Tibial nerve (tissue), 4 donors: ENCODE measurements around the gene ZNF853.

Experiments used
- EP300 ChIP-seq, 2 donors: sonication (generic); formaldehyde crosslinking; IDR thresholded peaks; one replicate each; pipeline ENCODE4 v1.6.1; 2017; ENCODE audit warnings: antibody characterized with exemption in 2 of 2, mild to moderate bottlenecking in 1 of 2
- POLR2A ChIP-seq, 2 donors: fragments of 450-650 bp; IDR thresholded peaks; one replicate each; pipeline ENCODE4 v1.6.1; 2017; ENCODE audit warnings: antibody characterized with exemption in 2 of 2, mild to moderate bottlenecking in 2 of 2, moderate library complexity in 2 of 2
- TF ChIP-seq, protein P1 (sequence below), 5 experiments: fragments of 200-600 bp in 3 of 5; fragments of 450-650 bp in 2 of 5; sonication (generic) in 3 of 5; IDR thresholded peaks; one replicate each; pipeline ENCODE4 v1.5.1; 2016 to 2019; ENCODE audit warnings: antibody characterized with exemption in 5 of 5, mild to moderate bottlenecking in 3 of 5, moderate library complexity in 2 of 5

DNA sequence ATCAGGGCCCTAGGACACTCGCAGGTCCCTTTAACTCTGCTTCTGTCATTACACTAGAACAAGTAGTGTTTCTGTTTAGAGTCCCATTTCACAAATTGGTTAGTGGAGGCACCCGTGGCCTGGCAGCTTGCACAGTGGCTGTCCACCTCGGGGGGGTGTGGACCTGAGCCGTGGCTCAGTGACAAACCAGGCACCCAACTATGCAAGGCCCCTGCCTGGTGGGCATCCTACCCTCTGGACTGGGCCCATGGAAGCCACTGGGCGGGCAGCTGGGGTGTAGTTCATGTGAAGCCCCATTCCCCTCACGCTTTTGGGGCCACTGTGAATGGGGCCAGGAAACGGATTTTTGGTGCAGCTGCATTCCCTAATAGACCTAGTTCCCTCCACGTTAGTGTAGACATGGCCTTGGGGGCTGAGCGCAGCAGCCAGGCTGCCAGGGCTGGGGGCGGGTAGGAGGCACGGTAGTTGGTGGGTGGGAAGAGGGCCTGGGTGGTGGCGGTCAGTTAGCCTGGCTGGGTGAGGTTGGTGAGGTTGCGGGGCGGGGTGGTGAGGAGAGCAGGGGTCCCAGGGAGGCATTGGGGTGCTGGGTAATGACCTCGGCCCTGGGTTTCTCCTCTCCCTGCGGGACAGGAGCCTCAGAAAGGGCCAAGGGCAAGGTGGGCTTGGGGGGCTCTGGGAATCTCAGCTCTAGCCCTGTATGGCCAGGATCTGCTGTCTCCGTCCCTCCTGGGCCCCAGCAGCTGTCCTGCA is 40.4 kb downstream of the ZNF853 start:
- TF ChIP-seq, protein P1, sequence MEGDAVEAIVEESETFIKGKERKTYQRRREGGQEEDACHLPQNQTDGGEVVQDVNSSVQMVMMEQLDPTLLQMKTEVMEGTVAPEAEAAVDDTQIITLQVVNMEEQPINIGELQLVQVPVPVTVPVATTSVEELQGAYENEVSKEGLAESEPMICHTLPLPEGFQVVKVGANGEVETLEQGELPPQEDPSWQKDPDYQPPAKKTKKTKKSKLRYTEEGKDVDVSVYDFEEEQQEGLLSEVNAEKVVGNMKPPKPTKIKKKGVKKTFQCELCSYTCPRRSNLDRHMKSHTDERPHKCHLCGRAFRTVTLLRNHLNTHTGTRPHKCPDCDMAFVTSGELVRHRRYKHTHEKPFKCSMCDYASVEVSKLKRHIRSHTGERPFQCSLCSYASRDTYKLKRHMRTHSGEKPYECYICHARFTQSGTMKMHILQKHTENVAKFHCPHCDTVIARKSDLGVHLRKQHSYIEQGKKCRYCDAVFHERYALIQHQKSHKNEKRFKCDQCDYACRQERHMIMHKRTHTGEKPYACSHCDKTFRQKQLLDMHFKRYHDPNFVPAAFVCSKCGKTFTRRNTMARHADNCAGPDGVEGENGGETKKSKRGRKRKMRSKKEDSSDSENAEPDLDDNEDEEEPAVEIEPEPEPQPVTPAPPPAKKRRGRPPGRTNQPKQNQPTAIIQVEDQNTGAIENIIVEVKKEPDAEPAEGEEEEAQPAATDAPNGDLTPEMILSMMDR (IDR thresholded peaks at IDR 0.05) = no peak
- TF ChIP-seq POLR2A (IDR thresholded peaks at IDR 0.05) (no peak), EP300 (IDR thresholded peaks at IDR 0.05) (no peak)
